ENCODE data around the gene HHAT.

- TF ChIP-seq CTCF (IDR thresholded peaks at IDR 0.05): no peak
- no peak for TF ChIP-seq POLR2A (IDR thresholded peaks at IDR 0.05)
- no peak for TF ChIP-seq POLR2AphosphoS5 (IDR thresholded peaks at IDR 0.05; ENCODE audit: insufficient read depth in 1 of 2, low read depth in 1 of 2)
Measured at GRCh38 chr1:210654176-210654981, 325.7 kb downstream of the HHAT start.

All from vagina (tissue), 2 donors.